MM.1S (cell line): ENCODE data around the gene RASGRF2.

Source experiments
- EZH2 ChIP-seq: fragments of 300-600 bp; sonication (generic); optimal IDR thresholded peaks from 2 replicates; pipeline ENCODE3; 2017; ENCODE audit warnings: low read depth, mild to moderate bottlenecking, antibody characterized with exemption, low read length, mixed read lengths
- EZH2phosphoT487 ChIP-seq: fragments of 300-600 bp; sonication (generic); IDR thresholded peaks from 2 replicates; pipeline ENCODE4 v1.6.1; 2018; ENCODE audit warnings: antibody characterized with exemption, low read length
- TF ChIP-seq, protein P1 (sequence below): fragments of 300-600 bp; sonication (generic); IDR thresholded peaks from 2 replicates; pipeline ENCODE4 v1.5.1; 2016; ENCODE audit warnings: antibody characterized with exemption, low read length, mixed read lengths

DNA sequence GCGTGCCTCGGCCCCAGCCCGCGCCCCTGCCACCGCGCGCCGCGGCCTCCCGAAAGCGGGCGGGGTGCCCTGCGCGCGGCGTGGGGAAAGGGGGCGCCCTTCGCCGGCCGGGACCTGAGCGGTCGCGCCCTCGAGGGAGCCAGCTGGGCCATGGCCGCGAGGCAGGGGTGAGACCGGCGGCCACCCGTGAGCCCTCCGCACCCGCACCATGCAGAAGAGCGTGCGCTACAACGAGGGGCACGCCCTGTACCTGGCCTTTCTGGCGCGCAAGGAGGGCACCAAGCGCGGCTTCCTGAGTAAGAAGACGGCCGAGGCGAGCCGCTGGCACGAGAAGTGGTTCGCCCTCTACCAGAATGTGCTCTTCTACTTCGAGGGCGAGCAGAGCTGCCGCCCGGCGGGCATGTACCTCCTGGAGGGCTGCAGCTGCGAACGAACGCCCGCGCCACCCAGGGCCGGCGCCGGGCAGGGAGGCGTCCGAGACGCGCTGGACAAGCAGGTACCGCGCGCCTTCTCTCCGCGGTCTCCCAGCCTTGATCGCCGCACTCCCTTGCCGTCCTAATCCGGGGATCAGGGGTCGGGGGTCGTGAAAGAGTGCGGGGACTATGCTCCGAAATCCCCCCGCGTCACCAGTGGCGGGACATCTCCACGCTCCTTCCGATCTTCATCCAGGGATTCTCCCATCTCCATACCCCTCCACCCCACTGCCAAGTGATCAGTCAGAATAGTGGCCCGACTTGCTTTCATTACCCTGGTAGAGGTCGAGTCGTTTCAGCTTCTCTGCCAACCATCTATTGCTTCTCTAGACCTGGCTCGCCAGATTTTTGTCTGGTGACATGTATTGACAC lies 590 bp downstream of the RASGRF2 start:
- TF ChIP-seq, protein P1, sequence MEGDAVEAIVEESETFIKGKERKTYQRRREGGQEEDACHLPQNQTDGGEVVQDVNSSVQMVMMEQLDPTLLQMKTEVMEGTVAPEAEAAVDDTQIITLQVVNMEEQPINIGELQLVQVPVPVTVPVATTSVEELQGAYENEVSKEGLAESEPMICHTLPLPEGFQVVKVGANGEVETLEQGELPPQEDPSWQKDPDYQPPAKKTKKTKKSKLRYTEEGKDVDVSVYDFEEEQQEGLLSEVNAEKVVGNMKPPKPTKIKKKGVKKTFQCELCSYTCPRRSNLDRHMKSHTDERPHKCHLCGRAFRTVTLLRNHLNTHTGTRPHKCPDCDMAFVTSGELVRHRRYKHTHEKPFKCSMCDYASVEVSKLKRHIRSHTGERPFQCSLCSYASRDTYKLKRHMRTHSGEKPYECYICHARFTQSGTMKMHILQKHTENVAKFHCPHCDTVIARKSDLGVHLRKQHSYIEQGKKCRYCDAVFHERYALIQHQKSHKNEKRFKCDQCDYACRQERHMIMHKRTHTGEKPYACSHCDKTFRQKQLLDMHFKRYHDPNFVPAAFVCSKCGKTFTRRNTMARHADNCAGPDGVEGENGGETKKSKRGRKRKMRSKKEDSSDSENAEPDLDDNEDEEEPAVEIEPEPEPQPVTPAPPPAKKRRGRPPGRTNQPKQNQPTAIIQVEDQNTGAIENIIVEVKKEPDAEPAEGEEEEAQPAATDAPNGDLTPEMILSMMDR = no peak
- TF ChIP-seq EZH2 = no peak
- TF ChIP-seq EZH2phosphoT487 = no peak
